Midbrain (tissue), 1 donor: ENCODE results near the gene LMOD3.

Experiments
- DNase-seq: peaks from one replicate; lab custom pipeline; 2025; lab: John Stamatoyannopoulos, UW

LMOD3 gene

GRCh38 chr3:69121950-69122349, 445 bp downstream of the LMOD3 start:
- DNase-seq: no peak

DNA sequence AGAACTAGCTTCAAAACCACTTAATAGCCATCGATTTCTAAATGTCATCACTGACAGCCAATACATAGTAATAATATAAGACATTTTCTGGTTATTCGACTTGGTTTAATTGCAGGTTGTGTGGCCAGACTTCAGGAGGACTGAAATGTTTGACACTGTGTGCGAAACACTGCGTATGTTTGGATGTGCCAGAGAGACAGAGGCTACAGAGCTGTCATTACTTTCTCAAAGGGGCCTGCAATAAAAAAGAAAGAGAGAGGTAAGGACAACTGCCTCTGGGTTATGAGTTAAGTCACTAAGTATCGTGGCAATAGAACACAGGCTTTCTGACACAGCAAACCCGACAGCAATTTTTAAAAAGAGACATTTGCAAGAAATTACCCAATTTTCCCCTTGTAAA, 882 bp downstream of the LMOD3 start:
- no peak for DNase-seq

DNA sequence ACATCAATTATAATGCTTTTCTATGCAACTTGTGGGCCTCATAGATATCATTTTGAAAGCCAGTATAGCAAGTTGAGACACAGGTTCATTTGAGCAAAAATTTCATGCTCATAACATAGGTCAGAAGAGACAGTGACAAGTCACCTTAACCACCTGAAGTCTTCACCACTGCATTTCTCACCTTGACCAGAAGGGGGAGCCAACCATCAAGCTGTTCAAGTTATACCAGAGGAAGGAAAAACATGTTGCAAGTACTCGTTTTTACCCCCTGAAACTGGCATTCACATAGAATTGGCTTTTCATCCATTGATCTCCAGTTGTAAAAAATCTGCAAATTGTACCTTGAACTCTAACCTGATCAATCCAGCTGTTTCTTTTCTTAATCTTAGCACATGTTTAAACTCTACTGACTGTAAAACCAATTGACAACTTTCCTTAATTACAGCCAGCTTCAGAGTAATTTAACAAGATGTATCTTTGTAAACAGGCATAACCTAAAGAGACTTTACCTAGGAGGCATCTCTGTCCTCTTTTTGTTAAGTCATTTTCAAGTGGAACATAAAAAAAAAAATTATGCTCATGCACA, 1.4 kb downstream of the LMOD3 start:
- DNase-seq: peak; percentile 82

GRCh38 chr3:69119681-69120080, 2.7 kb downstream of the LMOD3 start:
- DNase-seq: no peak

- DNase-seq: no peak
Observed at GRCh38 chr3:69119138-69119537, 3.3 kb downstream of the LMOD3 start.

DNA sequence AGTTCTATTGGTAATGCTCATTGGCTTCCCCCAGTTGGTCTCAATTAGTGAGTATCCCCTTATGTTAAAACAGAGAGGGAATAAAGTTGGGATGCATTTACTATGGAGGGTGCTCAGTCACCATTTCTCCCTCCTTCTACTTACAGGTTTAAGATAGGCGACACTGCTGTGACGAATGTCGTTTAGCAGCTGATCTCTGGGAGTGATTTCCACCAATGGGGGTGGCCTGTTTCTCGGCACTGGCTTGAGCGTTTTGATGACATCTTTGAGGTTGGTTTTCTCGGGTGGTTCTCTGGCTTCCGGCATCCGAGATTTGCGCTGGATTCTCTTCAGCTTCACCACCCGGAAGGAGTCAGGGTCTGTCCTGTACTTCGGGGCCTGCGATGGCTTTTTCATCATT, 3.8 kb downstream of the LMOD3 start:
- no peak for DNase-seq

GRCh38 chr3:69116897-69117296, 5.5 kb downstream of the LMOD3 start:
- DNase-seq: peak; percentile 82

GRCh38 chr3:69116162-69116561, 6.2 kb downstream of the LMOD3 start:
- no peak for DNase-seq

GRCh38 chr3:69115731-69116130, 6.7 kb downstream of the LMOD3 start:
- no peak for DNase-seq

DNA sequence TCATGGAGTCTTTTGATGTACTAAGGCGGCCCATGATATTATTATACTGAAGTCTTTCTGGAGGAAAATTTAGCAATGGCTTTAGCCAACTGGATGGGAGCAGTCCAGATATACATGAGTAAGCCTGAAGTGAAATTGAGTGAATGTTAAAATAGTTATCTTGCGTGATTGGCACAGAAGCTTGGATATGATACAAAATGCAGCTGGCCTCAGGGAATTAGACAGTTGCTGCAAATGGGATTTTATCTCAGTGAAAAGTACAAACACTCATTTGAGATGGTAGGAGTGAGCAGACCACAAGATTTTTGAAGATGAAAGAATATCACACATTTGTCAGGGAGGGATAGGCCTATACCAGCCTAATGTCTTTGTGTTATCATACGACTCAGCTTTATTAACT, 8.9 kb downstream of the LMOD3 start:
- no peak for DNase-seq

DNA sequence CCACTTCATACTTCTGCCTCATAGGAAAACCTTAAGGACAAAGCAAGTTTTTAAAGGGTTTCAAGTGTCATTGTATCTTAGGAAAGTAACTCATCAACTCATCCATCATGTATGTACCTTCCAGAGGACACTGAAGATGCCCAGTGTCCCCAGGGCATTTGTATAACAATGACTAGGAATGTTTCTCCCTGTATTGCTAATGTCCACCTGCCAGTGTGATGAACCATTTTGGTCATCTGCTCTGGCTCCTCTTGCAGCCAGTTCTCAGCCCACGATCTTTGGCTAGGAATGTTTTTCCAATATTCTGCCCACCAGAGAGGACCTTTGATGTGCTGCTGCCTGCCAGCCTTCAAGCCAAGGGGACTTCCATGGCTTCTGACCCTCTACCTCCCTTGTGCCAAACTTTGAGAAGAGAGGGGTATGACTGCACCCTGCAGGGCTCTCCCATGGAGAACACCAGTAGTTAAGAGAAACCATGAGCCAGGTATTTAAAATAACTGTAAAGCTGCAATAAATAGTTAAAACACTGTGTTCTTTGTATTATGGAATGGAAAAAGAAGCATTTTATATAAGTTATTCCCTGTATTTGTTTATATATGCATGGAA, 11.4 kb downstream of the LMOD3 start:
- DNase-seq: no peak

DNA sequence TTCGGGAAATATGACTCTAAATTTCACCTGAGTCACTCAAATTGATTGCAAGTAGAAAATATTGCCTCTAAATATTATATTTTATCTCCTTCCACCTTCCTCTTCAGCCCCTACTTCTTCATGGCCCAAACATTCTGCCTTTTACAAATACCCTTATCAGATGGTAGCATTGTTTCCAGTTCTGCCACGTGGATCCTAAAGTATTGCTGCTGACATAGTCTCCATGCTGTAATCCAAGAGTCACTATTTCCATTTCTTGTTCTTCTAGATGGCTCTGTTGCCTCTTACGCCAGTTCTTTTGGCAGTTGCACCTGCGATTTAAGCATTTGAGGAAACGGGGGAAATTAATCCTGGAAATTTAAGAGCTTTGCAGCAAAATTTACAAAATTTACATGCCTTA, 13.6 kb downstream of the LMOD3 start:
- no peak for DNase-seq

GRCh38 chr3:69107841-69108240, 14.6 kb downstream of the LMOD3 start:
- no peak for DNase-seq

DNA sequence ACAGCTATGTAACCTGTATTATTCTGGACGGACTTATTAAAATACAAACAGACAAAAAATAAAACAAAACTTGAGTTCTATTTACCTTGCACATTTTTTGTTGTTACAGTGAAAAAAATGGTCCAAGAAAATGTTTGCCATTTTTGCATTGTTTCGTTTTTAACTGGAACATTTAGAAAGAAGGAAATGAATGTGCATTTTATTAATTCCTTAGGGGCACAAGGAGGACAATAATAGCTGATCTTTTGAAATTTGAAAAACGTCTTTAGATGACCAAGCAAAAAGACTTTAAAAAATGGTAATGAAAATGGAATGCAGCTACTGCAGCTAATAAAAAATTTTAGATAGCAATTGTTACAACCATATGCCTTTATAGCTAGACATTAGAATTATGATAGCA, 17.1 kb downstream of the LMOD3 start:
- DNase-seq: no peak

DNA sequence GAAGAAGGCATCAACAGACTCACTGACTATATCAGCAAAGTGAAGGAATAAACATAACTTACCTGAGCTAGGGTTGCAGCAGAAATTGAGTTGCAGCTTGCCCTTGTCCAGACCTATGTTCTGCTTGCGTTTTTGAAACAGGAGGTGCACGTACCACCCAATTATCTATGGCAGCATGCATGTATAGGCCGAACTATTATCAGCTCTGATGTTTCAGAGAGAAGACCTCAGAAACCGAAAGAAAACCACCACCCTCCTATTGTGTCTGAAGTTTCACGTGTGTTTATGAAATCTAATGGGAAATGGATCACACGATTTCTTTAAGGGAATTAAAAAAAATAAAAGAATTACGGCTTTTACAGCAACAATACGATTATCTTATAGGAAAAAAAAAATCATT, 17.8 kb downstream of the LMOD3 start:
- DNase-seq: no peak

DNA sequence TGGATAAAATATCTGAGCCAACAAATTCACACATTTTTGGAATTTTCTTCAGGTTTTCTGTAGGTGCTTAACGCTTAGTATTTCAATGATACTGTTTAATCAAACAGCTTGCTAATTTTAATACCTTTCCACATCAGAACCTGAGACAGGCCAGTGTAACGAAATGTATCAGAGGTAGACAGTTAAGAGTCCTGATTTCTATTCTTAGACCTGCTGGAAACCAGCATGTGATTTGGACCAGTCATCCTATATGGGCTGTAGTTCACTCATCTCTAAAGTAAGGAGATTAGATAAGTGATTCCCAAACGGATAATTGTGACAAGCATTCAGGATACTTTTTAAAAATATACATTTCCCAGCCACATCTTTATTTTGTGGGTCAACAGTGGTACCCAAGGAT, 19.3 kb downstream of the LMOD3 start:
- no peak for DNase-seq

- DNase-seq: no peak
Observed at GRCh38 chr3:69102384-69102783, 20.0 kb downstream of the LMOD3 start.

DNA sequence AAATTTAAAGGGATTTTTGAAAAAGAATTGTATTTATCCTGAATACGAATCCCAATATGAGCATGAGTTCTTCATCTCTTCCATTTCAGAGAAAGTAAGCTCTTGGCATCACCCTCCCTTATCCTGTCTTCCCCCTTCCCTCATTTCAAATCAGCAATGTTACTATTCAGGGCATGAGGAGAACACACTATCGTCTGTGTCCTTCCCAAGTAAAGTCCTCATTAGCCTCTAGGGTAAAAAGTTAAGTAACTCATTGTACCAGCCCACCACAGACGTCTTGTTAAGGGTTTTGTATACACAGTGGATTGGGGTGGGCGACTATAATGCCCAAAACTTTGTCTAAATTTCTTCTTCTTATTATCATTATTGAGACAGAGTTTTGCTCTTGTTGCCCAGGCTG, 22.8 kb downstream of the LMOD3 start:
- DNase-seq: no peak

DNA sequence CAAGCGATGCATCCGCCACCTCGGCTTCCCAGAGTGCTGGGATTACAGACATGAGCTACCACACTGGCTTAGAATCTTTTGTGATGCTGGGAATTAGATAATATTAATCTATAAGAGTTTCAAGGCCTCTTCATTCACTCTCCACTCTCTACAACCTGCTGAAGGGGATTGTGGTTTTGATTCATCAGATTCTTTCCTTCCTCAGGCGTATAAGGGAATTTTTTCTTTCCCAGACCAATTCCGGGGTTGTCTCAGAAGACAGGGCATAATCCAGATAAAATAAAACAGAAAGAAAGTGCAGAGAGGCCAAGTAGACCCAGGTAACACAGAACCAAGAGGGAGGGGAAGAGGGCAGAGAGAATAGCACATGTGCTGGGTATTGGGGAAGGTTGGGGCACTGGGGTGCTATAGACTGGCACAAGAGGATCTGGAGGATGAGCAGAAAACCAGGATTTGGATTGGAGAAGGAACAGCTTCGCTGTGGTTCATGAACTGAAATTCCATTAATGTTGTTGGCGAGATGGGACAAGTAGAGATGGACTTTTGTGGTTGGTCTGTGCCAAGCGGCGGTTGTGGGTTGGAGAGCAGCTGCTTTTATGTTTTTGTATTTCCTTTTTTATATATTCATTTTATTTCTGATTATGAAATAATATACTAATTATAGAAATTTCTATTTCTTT, 24.8 kb downstream of the LMOD3 start:
- no peak for DNase-seq

DNA sequence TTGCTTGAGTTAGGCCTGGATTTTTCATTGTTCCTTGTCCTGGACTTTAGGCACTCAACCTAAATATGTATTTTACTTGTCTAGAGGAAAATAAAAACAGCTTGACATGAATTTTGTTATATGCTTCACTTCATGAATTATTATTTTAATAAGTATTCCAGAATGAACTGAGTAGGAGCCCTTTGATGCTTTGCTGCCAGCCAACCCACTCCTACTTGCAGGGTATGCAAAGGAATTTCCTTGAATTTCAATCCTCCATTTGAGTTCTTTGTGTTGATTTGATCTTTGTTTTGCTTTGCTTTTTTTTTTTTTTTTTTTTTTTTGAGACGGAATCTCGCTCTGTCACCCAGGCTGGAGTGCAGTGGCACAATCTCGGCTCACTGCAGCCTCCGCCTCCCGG, 26.1 kb downstream of the LMOD3 start:
- DNase-seq: no peak

DNA sequence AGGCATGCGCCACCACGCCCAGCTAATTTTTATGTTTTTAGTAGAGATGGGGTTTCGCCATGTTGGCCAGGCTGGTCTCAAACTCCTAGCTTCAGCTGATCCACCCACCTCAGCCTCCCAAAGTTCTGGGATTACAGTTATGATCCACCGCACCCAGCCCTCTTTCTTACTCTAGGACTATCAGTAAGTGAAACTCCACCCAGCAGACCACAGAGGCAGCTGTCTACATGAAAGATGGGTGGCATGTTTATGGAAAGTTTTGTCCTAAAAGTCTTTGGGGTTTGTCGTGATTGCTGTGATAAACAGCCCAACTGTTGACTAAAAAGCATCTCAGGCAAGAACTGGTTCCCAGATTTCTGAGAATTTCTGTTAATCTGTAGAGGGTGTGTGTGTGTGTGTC, 26.8 kb downstream of the LMOD3 start:
- no peak for DNase-seq

GRCh38 chr3:69094467-69095205, 27.8 kb downstream of the LMOD3 start:
- peak; percentile 43 for DNase-seq

DNA sequence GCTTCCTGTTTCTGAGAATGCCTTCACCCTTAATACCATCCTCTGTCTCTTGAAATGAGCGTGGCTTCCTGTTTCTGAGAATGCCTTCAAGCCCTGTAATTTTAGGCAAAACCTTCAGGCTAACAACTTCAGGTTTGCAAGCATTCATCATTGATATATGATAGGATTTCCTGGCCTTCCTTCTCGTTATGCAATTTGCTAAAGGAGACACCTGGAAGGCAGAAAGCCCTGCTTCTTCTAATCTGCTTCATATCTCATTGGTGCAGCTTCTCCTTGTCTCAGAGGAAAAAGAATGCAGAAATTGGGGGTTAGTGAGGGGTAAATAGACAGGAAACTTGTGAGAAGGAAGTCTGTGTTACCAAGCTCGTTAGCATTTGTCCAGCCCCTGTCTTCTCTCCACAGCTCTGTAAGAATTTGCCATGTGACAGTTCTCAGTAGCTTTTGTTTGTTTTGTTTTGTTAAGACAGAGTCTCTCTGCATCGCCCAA, 30.3 kb downstream of the LMOD3 start:
- DNase-seq: peak; percentile 58
